ENCODE data around the gene NHERF2. TPM values are rescaled to one million over a fixed set of nuclear protein-coding genes. Genes with fewer than 3 reads are reported as not detected.

The NHERF2 gene
- total and polyA plus RNA-seq, 9 of the 15 experiments (the other 6 are each of a cell fraction or from before 2014, with no cell fraction given), result 0.15 to 42.0 (median 12.5) TPM

DNA sequence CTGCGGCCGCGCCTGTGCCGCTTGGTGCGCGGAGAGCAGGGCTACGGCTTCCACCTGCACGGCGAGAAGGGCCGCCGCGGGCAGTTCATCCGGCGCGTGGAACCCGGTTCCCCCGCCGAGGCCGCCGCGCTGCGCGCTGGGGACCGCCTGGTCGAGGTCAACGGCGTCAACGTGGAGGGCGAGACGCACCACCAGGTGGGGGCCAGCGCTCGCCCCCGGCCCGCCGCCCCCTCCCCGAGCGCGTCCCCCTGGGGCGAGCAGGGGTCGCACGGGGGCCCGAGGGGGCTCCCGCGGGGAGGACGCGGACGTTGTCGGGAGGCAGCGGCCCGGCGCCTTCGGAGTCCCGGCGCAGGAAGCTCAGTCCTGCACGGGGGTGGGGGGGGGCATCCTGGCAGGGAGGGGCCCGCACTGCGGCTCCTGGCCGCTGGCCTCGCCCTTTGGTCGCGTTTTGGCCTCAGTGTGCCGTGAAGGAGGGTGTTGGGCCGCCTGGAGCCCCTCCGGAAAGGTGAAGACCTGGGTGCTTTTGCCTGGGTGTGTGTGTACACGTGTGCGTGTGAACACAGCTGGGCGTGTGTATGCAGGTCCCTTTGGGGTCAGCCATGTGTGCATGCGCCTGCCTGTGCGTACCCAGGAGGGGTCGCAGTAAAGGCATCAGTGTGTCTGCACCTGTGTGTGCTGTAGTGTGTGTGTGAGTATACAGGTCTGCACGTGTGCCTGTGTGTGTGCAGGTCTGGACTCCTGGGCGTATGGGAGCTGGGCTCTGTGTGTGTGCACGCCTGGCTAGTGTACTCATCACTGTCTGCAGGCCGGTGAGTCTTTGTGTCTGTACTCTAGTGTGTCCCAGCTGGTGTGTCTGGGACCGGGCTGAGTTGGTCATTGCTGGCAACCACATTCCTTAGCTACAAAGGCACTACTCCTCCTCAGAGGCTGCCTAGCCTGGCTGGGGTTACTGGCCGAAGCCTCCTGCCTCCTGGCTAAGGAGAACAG, 615 bp downstream of the NHERF2 start (continued):
- TF ChIP-seq, protein P1, sequence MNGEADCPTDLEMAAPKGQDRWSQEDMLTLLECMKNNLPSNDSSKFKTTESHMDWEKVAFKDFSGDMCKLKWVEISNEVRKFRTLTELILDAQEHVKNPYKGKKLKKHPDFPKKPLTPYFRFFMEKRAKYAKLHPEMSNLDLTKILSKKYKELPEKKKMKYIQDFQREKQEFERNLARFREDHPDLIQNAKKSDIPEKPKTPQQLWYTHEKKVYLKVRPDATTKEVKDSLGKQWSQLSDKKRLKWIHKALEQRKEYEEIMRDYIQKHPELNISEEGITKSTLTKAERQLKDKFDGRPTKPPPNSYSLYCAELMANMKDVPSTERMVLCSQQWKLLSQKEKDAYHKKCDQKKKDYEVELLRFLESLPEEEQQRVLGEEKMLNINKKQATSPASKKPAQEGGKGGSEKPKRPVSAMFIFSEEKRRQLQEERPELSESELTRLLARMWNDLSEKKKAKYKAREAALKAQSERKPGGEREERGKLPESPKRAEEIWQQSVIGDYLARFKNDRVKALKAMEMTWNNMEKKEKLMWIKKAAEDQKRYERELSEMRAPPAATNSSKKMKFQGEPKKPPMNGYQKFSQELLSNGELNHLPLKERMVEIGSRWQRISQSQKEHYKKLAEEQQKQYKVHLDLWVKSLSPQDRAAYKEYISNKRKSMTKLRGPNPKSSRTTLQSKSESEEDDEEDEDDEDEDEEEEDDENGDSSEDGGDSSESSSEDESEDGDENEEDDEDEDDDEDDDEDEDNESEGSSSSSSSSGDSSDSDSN (IDR thresholded peaks at IDR 0.05; ENCODE audit: borderline replicate concordance in 1 of 2, low read depth in 2 of 2, low read length in 2 of 2), result no peak
- TF ChIP-seq, protein P2, sequence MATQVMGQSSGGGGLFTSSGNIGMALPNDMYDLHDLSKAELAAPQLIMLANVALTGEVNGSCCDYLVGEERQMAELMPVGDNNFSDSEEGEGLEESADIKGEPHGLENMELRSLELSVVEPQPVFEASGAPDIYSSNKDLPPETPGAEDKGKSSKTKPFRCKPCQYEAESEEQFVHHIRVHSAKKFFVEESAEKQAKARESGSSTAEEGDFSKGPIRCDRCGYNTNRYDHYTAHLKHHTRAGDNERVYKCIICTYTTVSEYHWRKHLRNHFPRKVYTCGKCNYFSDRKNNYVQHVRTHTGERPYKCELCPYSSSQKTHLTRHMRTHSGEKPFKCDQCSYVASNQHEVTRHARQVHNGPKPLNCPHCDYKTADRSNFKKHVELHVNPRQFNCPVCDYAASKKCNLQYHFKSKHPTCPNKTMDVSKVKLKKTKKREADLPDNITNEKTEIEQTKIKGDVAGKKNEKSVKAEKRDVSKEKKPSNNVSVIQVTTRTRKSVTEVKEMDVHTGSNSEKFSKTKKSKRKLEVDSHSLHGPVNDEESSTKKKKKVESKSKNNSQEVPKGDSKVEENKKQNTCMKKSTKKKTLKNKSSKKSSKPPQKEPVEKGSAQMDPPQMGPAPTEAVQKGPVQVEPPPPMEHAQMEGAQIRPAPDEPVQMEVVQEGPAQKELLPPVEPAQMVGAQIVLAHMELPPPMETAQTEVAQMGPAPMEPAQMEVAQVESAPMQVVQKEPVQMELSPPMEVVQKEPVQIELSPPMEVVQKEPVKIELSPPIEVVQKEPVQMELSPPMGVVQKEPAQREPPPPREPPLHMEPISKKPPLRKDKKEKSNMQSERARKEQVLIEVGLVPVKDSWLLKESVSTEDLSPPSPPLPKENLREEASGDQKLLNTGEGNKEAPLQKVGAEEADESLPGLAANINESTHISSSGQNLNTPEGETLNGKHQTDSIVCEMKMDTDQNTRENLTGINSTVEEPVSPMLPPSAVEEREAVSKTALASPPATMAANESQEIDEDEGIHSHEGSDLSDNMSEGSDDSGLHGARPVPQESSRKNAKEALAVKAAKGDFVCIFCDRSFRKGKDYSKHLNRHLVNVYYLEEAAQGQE (IDR thresholded peaks at IDR 0.05; ENCODE audit: borderline replicate concordance), result peak; percentile 18; the same call in 1 of the 2 replicates
- TF ChIP-seq, protein P2 (CRISPR knock-in tag; IDR thresholded peaks at IDR 0.05; ENCODE audit: low read depth), result no peak
- TF ChIP-seq ARNT (IDR thresholded peaks at IDR 0.05), result no peak
- TF ChIP-seq, protein P3, sequence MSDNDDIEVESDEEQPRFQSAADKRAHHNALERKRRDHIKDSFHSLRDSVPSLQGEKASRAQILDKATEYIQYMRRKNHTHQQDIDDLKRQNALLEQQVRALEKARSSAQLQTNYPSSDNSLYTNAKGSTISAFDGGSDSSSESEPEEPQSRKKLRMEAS (CRISPR knock-in tag; IDR thresholded peaks at IDR 0.05), result peak; percentile 77
- TF ChIP-seq ZNF174 (CRISPR knock-in tag; IDR thresholded peaks at IDR 0.05), result no peak
- TF ChIP-seq, protein P4, sequence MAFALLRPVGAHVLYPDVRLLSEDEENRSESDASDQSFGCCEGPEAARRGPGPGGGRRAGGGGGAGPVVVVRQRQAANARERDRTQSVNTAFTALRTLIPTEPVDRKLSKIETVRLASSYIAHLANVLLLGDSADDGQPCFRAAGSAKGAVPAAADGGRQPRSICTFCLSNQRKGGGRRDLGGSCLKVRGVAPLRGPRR (CRISPR knock-in tag; IDR thresholded peaks at IDR 0.05), result no peak
- TF ChIP-seq NEUROD1 (IDR thresholded peaks at IDR 0.05; ENCODE audit: borderline replicate concordance, low read depth, low read length, partially characterized antibody), result no peak
- no peak for TF ChIP-seq PHF21A (IDR thresholded peaks at IDR 0.05; ENCODE audit: borderline replicate concordance, low read depth)
- TF ChIP-seq ZNF324 (CRISPR knock-in tag; IDR thresholded peaks at IDR 0.05), result no peak
- TF ChIP-seq, protein P5, sequence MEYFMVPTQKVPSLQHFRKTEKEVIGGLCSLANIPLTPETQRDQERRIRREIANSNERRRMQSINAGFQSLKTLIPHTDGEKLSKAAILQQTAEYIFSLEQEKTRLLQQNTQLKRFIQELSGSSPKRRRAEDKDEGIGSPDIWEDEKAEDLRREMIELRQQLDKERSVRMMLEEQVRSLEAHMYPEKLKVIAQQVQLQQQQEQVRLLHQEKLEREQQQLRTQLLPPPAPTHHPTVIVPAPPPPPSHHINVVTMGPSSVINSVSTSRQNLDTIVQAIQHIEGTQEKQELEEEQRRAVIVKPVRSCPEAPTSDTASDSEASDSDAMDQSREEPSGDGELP (CRISPR knock-in tag; IDR thresholded peaks at IDR 0.05; ENCODE audit: borderline replicate concordance), result peak; percentile 60; the same call in 1 of the 2 replicates
- peak in 1 of 2 experiments; percentile 54; a peak in 2 of 4 replicates for TF ChIP-seq NRF1 (conservative IDR thresholded peaks at IDR 0.05 in 1 of 2, IDR thresholded peaks at IDR 0.05 in 1 of 2)

All from K562 (cell line).